ENCODE results near the gene OR6C75.
"Not testable (repeated sequence)": the region's sequence is repeated elsewhere in the genome, so short reads cannot be mapped to it uniquely, and the experiment has no call there.

The OR6C75 gene

DNA sequence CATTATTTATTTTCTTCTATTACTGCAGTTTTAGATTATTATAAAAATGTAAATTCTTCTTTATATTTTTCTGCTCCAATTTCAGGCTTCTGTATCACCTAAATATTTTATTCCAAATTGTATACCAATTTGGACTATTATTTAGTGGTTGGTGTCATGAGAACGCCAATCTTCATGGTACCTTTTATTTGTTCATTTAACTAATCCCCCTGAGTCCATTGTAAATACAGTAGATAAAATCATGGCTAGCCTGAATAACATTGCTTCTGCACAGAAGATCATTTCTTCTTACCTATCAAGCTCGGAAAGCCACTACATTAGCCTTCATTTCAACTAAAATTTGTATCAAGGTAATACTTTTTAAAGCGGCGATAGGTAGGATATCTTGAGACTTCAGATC is at the start of gene OR6C75:
Gene OR6C75 (plus strand): TSS at position 301 of the 400 bp plus-strand sequence. CDS start 2,136 bp downstream, outside the sequence.
- DNase-seq = no peak

DNA sequence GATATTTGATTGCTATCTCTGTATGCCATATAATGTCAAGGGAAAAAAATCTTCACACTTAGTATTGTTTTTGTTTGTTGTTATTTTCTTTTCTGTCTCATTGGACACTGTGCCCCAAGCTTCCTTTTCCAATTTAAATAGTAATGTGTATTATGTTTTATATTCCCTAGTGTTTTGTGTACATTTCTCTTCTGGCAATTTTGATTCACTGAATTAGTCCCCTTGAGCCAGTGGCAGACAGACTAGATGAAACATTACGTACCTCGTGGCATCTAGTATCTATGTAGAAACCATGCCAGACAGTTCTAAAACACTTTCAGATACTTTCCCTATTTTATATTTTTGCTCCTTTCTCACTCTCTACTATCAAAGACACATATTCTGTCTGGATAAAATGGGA is 48.7 kb upstream of the OR6C75 start, which contains the start of gene OR6C1:
Gene OR6C1 (plus strand): TSS at position 301 of the 400 bp plus-strand sequence. CDS start 6,257 bp downstream, outside the sequence.
- DNase-seq = no peak

DNA sequence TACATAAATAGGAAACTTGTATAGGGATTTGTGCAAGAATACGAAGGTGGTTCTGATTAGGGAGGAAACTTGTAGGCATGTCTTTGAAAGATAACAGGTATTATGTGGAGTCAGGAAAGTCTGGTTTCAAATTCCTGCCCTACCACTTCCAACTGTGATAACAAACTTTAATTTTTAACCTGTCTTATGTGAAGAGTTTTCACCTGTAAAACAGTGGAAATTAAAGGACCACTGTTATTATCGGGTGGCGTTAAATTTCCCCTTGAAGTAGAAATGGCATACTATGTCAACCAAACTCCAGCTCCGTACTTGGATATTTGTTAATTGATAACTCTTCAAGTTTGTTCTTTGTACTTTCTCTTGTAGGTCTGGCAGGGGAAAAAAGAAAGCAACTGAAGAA is 42.6 kb upstream of the OR6C75 start:
- no peak for DNase-seq

GRCh38 chr12:55325801-55326200 is 37.0 kb upstream of the OR6C75 start:
- not testable (repeated sequence) for DNase-seq

GRCh38 chr12:55330446-55330845 is 32.3 kb upstream of the OR6C75 start, which contains the start of gene OR6C3:
OR6C3 (plus strand) TSS chr12:55330746; CDS start chr12:55331701, 955 bp downstream.
- DNase-seq = no peak

DNA sequence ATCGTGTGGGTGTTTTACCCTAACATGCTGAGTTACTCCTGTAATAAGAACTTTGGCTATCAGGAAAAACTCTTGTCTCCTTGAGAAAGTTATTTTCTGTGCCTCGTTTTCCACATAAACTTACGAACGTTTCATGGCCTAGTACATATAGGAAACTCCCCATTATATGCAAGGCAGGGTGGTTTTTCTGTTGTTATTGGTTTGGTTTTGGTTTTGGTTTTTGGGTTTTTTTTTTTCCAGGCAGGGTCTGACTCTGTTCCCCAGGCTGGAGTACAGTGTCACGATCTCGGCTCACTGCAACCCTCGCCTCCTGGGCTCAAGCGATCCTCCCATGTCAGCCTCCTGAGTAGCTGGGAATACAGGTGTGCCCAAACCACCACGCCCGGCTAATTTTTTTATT is 26.8 kb upstream of the OR6C75 start:
- no peak for DNase-seq

- not testable (repeated sequence) for DNase-seq
Measured at GRCh38 chr12:55355338-55355737, 7.4 kb upstream of the OR6C75 start.

DNA sequence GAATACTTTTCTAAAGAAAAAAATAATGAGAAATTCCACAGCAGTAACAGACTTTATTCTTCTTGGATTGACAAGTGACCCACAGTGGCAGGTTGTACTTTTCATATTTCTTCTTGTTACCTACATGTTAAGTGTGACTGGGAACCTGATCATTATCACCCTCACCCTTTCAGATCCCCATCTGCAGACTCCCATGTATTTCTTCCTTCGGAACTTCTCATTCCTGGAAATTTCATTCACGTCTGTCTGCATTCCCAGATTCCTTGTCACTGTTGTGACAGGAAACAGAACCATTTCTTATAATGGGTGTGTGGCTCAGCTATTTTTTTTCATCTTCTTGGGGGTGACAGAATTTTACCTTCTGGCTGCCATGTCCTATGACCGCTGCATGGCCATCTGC is 2.3 kb downstream of the OR6C75 start:
- no peak for DNase-seq

DNA sequence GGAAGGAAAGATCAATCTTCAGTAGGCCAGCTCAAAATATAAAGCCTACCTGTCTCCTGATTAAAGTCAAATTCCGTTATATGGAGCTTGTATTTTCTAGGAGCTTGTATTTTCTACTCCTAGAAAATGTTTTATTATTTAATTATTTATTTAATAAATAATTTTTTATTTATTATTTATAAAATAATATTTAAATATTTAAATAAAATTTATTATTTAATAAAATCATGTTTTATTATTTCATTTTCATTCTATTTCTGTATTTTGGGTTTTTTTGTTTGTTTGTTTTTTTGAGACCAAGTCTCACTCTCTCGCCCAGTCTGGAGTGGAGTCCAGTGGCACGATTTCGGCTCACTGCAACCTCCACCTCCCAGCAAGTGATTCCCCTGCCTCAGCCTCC is 9.7 kb downstream of the OR6C75 start:
- DNase-seq = no peak

DNA sequence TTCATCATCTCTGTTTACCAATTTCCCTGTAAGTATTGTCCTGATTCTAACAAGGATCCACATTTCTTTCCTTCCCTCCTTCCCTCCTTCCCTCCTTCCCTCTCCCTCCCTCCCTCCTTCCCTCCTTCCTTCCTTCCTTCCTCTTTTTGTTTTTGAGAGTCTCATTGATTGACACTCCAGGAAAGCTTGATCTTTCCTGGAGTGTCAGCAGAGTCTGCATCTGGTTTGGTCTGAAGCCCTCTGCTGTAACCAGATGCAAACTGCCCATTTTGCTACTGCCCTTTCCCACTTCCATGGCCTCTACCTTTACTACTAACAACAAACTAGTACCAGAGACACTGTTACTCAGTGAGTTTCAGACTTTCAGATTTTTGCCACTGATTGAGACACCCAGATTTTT is 23.1 kb downstream of the OR6C75 start:
- DNase-seq = no peak

DNA sequence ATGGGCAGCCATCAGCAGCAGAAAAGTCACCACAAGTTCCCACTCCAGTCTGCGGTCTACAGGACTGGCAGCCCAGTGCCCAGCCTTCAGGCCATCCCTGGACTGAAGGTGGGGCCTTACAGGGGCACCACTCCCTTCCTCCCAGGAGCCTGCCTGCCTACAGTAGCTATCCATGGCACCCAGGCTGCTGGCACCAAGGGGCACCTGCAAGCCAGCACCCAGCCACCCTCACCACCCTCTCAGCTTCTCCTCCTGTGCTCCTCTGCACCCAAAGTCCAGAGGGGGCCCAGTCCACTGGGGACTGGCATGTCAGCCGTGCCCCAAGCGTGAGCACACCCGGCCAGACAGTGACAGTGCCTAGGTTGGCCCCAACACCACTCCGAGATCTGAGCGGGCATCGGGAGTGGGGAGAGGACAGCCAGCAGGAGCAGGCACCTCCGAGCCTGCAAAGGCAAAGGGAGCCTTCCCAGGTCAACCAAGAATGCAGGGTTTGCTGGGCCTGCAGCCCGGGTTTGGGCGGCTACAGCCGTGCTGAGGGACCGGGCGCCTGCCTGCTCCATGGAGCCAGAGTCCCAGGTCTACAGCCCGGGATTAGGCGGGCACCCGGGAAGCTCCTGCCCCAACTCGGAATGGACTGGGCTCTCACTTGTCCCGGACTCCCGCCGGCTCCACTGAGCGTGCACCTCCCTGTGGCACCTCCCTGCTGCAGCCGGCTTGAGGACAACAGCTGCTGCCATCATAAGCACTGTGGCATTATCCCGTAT is 29.4 kb downstream of the OR6C75 start:
- no peak for DNase-seq

- no peak for DNase-seq
Measured at GRCh38 chr12:55396326-55396725, 33.6 kb downstream of the OR6C75 start.

DNA sequence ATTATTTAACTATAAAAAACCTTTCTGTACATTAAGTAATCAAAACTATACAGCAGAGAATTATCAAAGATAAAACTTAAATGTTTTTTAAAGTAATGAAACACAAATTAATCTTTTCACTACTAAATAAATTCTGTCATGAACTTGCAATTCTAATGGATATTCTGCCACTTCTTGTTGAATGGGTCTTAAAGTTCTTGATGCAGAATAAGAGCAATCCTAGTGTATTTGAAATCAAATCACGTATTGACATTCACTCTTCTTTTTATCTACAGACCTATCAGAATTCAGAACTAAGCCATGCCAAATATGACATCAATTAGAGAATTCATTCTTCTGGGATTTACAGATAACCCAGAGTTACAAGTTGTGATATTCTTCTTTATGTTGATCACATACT is 37.5 kb downstream of the OR6C75 start, which contains the start of gene OR6C65:
Gene OR6C65 (plus strand): TSS at position 301 of the 400 bp plus-strand sequence. CDS start 0 bp downstream, at position 301.
- DNase-seq = no peak

- DNase-seq = no peak
Measured at GRCh38 chr12:55407866-55408265, 45.1 kb downstream of the OR6C75 start.

DNA sequence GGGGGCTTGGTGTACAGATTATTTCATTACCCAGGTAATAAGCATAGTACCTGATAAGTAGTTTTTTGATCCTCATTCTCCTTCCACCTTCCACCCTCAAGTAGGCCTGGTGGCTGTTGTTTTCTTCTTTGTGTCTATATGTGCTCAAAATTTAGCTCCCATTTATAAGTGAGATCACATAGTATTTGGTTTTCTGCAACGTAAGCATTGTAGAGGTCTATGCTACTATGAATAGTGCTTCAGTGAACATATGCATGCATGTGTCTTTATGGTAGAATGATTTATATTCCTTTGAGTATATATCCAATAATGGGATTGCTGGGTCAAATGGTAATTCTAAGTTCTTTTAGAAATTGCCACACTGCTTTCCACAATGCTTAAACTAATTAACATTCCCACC is 46.4 kb downstream of the OR6C75 start:
- DNase-seq = not testable (repeated sequence)

- not testable (repeated sequence) for DNase-seq
Measured at GRCh38 chr12:55412138-55412537, 49.4 kb downstream of the OR6C75 start.

DNA sequence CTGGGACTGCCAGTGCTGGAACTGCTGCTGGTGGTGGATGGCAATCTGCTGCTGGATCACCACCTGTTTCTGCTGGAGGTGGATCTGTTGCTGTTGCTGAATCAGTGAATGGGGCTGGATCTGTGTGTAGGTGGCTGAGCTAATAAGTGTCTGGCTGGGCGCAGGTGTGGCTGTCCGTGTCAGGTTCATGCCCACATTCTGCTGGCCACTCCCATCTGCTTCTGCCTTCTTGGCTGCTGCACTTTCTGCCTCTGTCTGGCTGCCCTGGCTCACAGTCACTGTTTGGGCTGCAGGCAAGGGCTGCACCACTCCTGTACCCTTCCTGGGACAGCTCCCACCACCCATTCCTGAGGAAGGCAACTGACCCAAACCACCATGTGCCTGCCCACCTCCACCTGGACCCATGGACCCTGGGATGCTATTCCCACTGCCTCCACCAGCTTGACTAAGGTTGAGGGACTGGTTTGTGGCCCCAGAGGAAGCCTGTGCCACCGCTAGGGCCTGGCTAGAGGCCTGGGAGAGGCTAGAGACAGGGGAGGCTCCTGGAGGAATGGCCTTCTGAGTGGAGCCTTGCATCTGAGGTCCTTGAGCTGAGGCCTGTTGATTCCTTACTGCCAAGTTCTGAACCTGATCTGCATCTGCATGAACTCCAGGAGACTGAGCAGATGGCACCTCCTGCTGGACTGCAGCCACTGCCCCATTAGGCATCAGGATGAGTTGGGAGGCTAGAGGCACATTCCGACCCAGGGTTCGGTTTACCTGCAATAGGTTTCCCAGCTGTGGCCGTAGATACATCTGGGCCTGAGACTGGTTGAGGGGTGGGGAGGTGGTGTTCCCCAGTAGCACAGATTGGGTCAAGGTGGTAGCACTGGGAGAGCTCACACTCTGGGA is 51.0 kb downstream of the OR6C75 start:
- DNase-seq = not testable (repeated sequence)

DNA sequence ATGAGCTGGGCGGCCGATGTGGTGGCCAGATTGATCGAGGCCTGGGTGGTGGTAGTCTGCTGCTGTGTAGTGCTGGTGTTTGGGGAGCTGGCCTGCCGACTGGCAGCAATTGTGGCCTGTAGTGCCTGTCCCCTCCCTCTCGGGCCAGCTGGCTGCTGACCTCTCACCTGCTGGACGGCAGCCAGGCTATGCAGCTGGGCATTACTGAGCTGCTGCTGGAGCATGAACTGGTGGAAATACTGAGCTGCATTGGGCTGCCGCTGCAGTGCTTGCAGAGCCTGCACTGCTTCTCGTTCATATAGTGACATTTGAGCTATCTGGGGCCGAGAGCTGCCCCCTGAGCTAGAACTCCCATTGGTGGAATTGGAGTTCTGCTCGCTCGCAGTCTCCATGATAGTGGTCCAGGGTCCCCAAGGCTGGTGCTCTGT is 51.6 kb downstream of the OR6C75 start:
- not testable (repeated sequence) for DNase-seq

DNA sequence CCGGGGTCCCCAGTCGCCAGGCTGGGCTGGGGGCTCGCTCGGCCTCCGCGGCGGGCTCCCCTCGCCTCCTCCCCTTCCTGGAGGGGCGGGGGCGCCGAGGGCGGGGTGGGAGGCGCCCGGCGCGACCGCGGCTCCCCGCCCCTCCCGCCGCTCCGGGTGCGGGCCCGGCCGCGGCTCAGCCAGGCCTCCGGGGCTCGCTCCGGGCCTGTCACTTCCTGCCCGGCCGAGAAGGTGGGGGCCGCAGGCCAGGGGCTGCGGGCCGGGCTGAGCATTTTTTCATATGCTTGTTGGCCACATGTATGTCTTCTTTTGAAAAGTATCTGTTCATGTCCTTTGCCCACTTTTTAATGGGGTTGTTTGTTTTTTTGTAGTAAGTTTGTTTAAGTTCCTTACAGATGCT is 52.1 kb downstream of the OR6C75 start:
- DNase-seq = not testable (repeated sequence)

GRCh38 chr12:55416961-55417360 is 54.2 kb downstream of the OR6C75 start:
- no peak for DNase-seq

All from activated T-cell treated with anti-CD3 and anti-CD28 coated beads for 4 hours (primary cell).